Esophagus squamous epithelium (tissue), 5 donors: ENCODE data around the gene SLC9A9. TPM values are rescaled to one million over a fixed set of nuclear protein-coding genes. Genes with fewer than 3 reads are reported as not detected.

ENCODE experiments used
- DNase-seq: peaks from one replicate; lab custom pipeline; 2025; lab: John Stamatoyannopoulos, UW
- H3K27ac ChIP-seq, 4 donors: fragments of 200-600 bp; sonication (generic); one replicate each; pipeline ENCODE4 v1.5.1; 2016 to 2019; ENCODE audit warnings: mild to moderate bottlenecking in 1 of 4
- H3K27me3 ChIP-seq, 4 donors: fragments of 200-600 bp; sonication (generic); 1 replicate in 3 of 4; 2 replicates in 1 of 4; pipeline versions ENCODE4 v1.5.1 to v1.6.0; 2017 to 2021; ENCODE audit warnings: antibody characterized with exemption in 1 of 4
- H3K36me3 ChIP-seq, 3 donors: fragments of 200-600 bp; sonication (generic); one replicate each; pipeline ENCODE4 v1.5.1; 2016 to 2019
- H3K4me1 ChIP-seq, 3 donors: fragments of 200-600 bp; sonication (generic); one replicate each; pipeline ENCODE4 v1.5.1; 2017 to 2019
- H3K4me3 ChIP-seq, 4 donors: fragments of 200-600 bp; sonication (generic); 1 replicate in 3 of 4; 2 replicates in 1 of 4; pipeline ENCODE4 v1.5.1; 2016 to 2019; ENCODE audit warnings: mild to moderate bottlenecking in 2 of 4, moderate library complexity in 1 of 4
- H3K9me3 ChIP-seq, 3 donors: fragments of 200-600 bp; sonication (generic); one replicate each; pipeline ENCODE4 v1.5.1; 2016 to 2019
- POLR2A ChIP-seq, 4 donors: fragments of 450-650 bp; IDR thresholded peaks; one replicate each; pipeline ENCODE4 v1.6.1; 2017; ENCODE audit warnings: antibody characterized with exemption in 4 of 4, mild to moderate bottlenecking in 4 of 4, moderate library complexity in 3 of 4
- WGBS, 2 donors: methylation state at CpG; one replicate each; pipeline ENCODE4 v1.1.5; 2018; 5-methylcytosine and 5-hydroxymethylcytosine counted together
- intact Hi-C: fragments of 100-400 bp; cut with DNase I; formaldehyde crosslinking; loops from one replicate; pipeline ENCODE4 v1.15.0; 2022
- total RNA-seq, 4 donors: library from RNA; depleted of rRNA; stranded (reverse); fragments of >200 nt; gene quantifications; one replicate each; pipeline ENCODE4 v1.1.0, GENCODE V29; 2016
- TF ChIP-seq, protein P1 (sequence below), 6 experiments: fragments of 450-650 bp in 4 of 6; fragments of 200-600 bp in 2 of 6; sonication (generic) in 2 of 6; IDR thresholded peaks; one replicate each; pipeline ENCODE4 v1.5.1; 2016 to 2019; ENCODE audit warnings: antibody characterized with exemption in 6 of 6, mild to moderate bottlenecking in 4 of 6, moderate library complexity in 4 of 6
- donor health status: DM: yes; HTN: yes; CAD: no.

The SLC9A9 gene
- total RNA-seq, 4 donors from 2014 or later: 11.2 to 22.3 (median 18.9) TPM

- intact Hi-C loops: no loop called here
- TF ChIP-seq, protein P1, sequence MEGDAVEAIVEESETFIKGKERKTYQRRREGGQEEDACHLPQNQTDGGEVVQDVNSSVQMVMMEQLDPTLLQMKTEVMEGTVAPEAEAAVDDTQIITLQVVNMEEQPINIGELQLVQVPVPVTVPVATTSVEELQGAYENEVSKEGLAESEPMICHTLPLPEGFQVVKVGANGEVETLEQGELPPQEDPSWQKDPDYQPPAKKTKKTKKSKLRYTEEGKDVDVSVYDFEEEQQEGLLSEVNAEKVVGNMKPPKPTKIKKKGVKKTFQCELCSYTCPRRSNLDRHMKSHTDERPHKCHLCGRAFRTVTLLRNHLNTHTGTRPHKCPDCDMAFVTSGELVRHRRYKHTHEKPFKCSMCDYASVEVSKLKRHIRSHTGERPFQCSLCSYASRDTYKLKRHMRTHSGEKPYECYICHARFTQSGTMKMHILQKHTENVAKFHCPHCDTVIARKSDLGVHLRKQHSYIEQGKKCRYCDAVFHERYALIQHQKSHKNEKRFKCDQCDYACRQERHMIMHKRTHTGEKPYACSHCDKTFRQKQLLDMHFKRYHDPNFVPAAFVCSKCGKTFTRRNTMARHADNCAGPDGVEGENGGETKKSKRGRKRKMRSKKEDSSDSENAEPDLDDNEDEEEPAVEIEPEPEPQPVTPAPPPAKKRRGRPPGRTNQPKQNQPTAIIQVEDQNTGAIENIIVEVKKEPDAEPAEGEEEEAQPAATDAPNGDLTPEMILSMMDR (IDR thresholded peaks at IDR 0.05): no peak
- no peak for TF ChIP-seq POLR2A (IDR thresholded peaks at IDR 0.05)
- H3K27me3 ChIP-seq: no peaks in the 10 kb centered on the region
- H3K27ac ChIP-seq: no peak overlapping the region
- DNase-seq: no peak
- H3K36me3 ChIP-seq: no peaks in the 10 kb centered on the region
- H3K9me3 ChIP-seq: no peaks in the 10 kb centered on the region
- H3K4me1 ChIP-seq: no peaks in the 10 kb centered on the region
- no peak overlapping the region for H3K4me3 ChIP-seq
- WGBS, 2 donors: 80 to 92% methylated on average over 2 of the region's 2 CpGs
Observed at GRCh38 chr3:143416229-143416628, 432.0 kb downstream of the SLC9A9 start.

DNA sequence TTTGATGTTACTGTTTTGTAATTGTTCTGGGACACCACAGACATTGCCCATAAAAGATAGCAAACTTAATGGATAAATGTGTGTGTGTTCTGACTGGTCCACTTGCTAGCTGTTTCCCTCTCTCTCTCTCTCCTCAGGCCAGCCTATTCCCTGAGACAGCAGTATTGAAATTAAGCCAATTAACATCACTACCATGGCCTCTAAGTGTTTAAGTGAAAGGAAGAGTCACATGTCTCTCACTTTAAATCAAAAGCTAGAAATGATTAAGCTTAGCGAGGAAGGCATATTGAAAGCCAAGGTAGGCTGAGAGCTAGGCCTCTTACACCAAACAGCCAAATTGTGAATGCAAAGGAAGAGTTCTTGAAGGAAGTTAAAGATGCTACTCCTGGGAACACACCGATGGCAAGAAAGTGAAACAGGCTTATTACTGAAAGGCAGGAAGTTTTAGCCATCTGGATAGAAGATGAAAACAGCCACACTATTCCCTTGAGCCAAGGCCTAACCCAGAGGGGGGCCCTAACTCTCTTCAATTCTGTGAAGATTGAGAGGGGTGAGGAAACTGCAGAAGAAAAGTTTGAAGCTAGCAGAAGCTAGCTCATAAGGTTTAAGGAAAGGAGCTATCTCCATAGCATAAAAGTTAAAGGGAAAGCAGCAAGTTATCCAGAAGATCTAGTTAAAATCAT lies 433.6 kb downstream of the SLC9A9 start:
- intact Hi-C loops: no loop called here
- 69% methylated on average over 2 of the region's 2 CpGs for WGBS, 2 donors
- no peaks in the 10 kb centered on the region for H3K4me1 ChIP-seq

DNA sequence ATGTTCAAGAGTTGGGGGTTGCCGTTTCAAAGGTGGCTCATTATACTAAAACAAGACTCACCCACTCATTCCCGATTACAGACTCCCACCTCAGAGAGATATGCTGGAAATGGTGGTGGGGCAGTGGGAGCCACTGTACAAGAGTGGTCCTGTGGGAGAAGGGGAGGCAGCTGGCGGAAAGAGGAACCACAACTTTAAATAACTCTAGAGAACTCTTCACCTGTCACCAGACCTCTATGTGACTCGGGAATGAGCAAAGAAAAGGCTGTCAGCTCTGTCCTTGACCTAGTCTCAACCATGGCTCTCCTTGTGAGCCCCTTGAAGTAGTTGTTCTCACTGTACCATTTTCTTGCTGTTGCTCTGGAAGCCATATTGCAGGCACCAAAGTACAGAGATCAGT lies 434.9 kb downstream of the SLC9A9 start:
- WGBS, 2 donors: 71 to 80% methylated on average over 4 of the region's 4 CpGs
- Histone ChIP-seq H3K27ac (no peak overlapping the region), H3K9me3 (no peaks in the 10 kb centered on the region), H3K4me1 (no peaks in the 10 kb centered on the region), H3K4me3 (no peak overlapping the region), H3K36me3 (no peaks in the 10 kb centered on the region), H3K27me3 (no peaks in the 10 kb centered on the region)
- DNase-seq: no peak
- TF ChIP-seq, protein P1 (IDR thresholded peaks at IDR 0.05): no peak
- TF ChIP-seq POLR2A (IDR thresholded peaks at IDR 0.05): no peak
- intact Hi-C loops: no loop called here

More for the DNA sequence above, 433.6 kb downstream of the SLC9A9 start:
- H3K9me3 ChIP-seq: no peaks in the 10 kb centered on the region
- H3K36me3 ChIP-seq: no peaks in the 10 kb centered on the region
- no peak for DNase-seq
- no peak overlapping the region for H3K4me3 ChIP-seq
- H3K27me3 ChIP-seq: no peaks in the 10 kb centered on the region
- no peak for TF ChIP-seq POLR2A (IDR thresholded peaks at IDR 0.05)
- TF ChIP-seq, protein P1 (IDR thresholded peaks at IDR 0.05): no peak
- H3K27ac ChIP-seq: no peak overlapping the region

DNA sequence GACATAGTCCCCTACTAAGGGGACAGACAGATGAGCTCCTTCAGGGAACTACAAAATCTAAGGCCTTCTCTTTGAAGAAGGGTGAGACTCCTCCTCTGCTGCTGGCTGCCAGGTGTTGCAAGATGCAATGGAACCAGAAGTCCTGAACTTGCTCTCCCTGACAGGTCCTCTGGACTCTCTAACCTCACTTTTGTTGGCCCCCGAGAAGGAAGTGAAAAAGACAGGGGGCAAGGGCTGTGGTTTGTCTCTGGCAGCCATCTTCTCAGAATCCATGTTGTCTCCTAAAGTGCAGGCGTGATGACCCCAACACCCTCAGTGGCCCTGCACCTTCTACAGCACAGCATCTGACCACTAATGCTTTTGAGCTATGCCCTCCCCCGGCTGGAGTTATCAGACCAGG lies 436.2 kb downstream of the SLC9A9 start:
- TF ChIP-seq, protein P1 (IDR thresholded peaks at IDR 0.05): no peak
- TF ChIP-seq POLR2A (IDR thresholded peaks at IDR 0.05): no peak
- H3K9me3 ChIP-seq: no peaks in the 10 kb centered on the region
- H3K27me3 ChIP-seq: no peaks in the 10 kb centered on the region
- H3K4me3 ChIP-seq: no peak overlapping the region
- H3K36me3 ChIP-seq: no peaks in the 10 kb centered on the region
- no peak for DNase-seq
- no peak overlapping the region for H3K27ac ChIP-seq
- no peaks in the 10 kb centered on the region for H3K4me1 ChIP-seq
- intact Hi-C loops: no loop called here
- 87 to 100% methylated on average over 2 to 3 of the region's 3 CpGs for WGBS, 2 donors

DNA sequence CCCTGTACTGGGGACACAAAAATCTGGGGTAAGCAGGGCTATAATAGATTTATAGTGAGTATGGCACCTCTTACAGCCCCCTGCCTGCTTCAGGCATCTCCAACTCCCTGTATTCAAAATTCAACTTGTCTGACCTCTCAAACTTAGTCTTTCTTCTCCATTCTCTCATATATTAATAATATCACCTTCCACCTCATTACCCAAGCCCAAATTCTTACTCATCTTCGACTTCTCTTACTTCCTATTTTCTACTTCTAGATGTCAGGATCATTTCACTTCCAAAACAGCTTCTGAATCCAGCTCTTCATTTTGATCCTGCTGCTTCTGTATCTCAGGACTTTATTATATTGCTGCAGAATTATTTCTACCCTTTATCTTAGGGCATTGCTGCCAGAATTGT lies 438.0 kb downstream of the SLC9A9 start:
- DNase-seq: no peak
- intact Hi-C loops: no loop called here
- no peak overlapping the region for H3K27ac ChIP-seq
- no peaks in the 10 kb centered on the region for H3K4me1 ChIP-seq
- no peaks in the 10 kb centered on the region for H3K36me3 ChIP-seq
- no peaks in the 10 kb centered on the region for H3K27me3 ChIP-seq
- H3K9me3 ChIP-seq: no peaks in the 10 kb centered on the region
- TF ChIP-seq, protein P1 (IDR thresholded peaks at IDR 0.05): no peak
- no peak for TF ChIP-seq POLR2A (IDR thresholded peaks at IDR 0.05)
- WGBS, 2 donors: 69 to 86% methylated on average over 1 of the region's 1 CpG
- no peak overlapping the region for H3K4me3 ChIP-seq
